ENCODE data around the gene POLE.

Gene POLE

DNA sequence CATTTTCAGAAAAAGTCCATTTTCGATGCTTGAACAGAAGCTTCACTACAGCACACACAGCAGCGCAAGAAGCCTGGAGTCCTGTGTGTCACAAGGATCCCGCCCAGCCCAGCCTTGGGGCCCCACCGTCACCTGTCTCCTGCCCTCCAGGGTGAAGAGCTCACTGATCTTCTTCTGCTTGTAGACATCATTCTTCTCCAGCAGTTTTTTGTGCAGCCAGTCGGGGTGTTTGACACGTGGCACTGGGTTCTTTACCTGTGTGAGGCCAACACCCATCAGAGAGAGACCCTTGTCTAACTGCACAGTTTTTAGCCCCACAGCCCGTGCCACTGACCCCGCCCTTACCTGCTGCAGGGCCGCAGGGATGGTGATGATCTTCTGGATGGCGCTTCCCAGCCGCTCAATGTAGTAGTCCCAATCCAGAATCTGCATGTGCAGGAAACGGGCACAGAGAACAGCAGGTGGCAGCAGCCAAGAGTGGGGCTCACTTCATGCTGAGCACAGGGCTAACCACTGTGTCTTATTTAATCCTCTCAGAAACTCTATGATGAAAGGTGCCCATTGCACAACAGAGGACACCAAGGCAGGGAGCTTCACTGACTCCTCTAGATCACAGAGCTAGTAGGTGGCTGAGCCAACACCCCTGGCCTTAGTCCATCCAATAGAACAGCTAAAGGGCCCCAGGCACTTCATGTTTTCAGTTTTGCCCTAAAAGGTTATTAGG lies 30.0 kb downstream of the POLE start:
- no peak for DNase-seq (ENCODE audit: low spot score)

DNA sequence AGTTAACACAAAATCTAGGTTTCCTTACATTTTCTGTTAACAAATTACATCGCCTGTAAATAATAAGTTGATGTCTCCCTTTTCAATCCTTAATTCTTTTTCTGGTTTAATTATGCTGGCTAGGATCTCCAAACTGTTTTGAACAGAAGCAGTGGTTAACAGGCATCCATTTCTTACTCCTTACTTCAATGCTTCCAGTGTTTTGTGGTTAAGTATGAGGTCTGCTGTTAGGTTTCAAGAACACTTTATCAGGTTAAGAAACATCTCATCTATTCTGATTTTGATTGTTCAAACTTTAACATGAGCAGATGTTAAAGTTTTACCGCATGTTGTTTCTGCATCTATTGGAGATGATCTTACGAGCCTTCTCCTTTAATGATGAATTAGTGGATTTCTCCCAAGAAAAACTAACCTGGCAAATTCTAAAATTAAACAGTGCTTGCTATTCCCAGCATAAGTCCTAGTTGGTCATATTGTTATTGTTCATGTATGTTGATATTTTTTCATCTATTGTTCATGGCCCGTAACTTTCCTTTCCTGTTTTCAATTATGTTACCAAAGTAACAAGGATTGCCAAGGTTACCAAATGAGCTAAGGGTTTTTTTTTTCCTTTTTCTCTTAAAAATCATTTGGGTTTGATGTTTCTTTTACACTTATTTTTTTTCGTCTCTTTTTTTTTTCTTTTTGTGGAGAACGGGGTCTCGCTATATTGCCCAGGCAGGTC lies 33.4 kb downstream of the POLE start:
- no peak for DNase-seq (ENCODE audit: low spot score)

- no peak for DNase-seq (ENCODE audit: low spot score)
Measured at GRCh38 chr12:132651444-132652100, 35.6 kb downstream of the POLE start.

DNA sequence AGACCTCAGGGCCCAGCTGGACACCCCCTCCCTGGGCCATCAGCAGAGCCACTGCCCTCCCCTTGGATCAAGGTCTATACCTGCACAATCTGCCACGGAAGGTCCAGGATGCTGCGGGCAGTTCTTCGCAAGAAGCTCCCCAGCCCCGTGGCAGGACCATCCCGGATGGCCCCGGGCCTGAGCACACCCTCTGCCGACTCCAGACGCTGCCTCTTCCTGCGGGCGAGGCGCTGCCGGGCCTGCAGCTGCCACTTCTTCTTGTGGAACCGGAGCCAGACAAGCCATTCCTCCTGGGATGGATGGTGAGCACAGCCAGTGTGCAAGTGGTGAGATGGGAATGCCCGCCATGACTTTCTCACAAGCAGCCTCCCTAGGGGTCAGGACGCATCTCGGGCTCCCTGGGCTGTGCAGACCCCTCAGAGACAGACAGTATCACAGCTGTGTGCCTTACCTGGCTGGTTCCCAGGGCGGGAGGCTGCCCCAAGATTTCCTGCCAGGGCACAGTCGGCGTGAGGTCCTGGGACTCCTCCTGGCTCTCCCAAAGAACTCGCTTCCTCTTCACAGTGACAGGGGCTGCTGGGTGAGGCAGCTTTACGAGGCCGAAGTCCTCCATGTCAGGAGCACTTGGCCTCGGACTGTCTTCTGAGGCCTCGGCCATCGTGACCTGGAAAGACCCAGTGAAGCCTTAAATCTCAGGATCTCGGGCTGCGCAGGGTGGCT lies 37.8 kb downstream of the POLE start:
- DNase-seq (ENCODE audit: low spot score) = no peak

DNA sequence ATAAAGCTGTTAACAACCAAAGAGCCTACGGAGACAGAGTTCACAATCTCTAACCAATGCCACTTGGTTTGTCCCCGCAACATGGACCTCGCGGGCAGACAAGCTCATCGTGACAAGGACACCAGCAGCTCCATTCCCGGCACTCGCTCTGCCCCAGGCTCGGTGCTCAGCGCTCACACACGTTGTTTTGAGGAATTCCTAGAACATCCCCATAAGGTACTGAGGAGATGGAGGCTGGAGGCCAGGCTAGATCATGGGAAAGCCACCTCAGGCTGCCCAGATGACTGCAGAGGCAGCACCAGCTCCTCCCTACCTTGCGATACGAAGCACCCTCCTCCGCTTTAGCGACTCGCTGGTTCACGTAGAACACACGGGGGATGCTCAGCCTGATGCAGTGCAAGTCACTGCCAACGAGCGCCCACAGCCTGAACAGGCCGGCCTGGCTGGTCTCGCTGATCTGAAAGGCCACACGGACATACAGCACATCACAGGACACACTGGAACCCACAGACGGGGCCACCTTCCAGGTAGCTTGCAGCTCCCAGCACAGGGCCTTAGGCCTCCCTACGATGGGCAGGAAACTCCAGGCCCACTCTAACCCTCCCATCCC lies 38.4 kb downstream of the POLE start:
- DNase-seq (ENCODE audit: low spot score) = no peak

- no peak for DNase-seq (ENCODE audit: low spot score)
Measured at GRCh38 chr12:132647858-132648257, 39.3 kb downstream of the POLE start.

- DNase-seq (ENCODE audit: low spot score) = no peak
Measured at GRCh38 chr12:132646850-132647249, 40.3 kb downstream of the POLE start.

- no peak for DNase-seq (ENCODE audit: low spot score)
Measured at GRCh38 chr12:132642846-132643835, 44.0 kb downstream of the POLE start.

GRCh38 chr12:132641811-132642650 lies 45.1 kb downstream of the POLE start:
- DNase-seq (ENCODE audit: low spot score) = no peak

- DNase-seq (ENCODE audit: low spot score) = no peak
Measured at GRCh38 chr12:132640936-132641335, 46.2 kb downstream of the POLE start.

DNA sequence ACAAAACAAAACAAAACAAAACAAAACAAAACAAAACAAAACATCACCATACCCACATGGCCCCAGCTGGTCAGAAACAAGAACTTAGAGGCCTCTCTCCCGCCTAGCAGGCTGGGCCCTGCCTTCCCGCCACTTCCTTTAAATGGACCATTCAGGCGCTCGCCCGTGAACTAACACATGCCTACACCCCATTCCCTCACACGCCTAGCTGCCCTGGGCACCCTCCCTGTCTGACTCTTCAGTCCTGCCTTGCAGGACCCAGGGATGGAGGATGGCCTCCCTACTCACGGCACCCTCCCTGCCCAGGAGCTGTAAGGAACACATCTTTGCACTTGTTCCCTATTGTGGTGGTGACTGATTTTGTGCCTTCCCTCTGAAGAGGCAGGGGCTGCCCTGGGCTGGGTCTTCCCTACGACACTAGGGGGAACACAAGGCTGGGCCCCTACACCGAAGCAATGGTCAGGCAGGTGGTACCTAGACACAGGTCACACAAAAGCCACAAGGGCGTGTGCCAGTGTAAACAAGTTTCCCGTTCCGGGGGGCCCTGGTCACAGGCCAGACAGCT lies 47.1 kb downstream of the POLE start:
- DNase-seq (ENCODE audit: low spot score) = no peak

DNA sequence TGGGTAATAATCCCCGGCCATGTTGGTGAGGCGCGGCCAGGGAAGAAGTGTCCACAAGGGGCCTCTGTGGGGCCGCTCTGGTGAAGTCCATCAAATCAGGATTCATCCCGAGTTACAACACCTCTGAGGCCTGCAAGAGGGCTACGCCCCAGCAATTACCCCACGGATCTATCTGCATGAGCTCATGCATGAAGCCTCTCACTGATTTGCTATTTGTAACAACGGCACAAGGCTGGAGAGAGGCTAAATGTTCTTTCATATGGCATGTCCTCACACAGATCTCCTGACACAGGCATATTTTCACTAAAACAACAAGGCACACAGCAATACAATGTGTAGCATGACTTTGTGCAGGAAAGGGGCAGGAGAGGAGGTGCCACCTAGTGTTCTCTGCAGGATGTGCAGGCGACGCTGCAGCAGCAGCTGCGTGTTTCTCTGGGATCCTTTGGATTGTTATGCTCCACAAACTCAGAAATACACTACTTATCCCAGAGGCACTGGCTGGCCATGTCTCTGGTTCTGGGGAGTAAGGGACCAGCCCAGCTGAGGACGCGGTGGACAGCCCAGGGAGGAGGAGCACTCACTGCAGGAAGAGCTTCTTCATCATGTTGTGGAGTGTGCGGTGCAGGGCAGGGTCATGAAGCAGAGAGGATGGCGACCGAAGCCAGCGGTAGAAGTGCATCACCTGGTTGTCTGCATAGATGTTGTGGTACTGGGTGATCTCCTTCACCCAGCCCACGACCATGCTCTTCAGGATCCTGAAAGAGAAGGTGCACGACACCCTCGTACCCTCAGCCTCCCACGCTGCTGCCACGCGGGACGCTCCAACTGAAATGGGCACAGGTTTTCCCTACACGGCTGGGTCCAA lies 48.4 kb downstream of the POLE start:
- DNase-seq (ENCODE audit: low spot score) = peak; percentile 55

DNA sequence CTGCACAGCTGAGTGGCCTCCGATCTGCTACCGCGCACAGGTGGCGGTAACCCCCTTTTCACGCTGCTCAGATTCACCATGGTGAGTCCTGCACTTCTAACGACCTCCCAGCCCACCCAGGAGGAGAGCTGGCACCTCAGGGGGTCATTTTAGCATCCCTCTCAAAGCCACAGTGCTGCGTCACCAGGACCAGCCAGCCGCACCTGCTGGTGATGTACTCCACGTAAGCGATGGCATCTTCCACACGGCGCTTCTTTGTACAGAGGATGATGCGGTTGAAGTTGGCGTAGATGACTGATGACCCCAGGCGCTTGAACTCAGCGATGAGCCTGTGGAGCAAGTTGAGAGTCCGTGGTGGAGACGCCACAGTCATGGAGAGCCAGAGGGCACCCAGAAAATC lies 49.3 kb downstream of the POLE start:
- no peak for DNase-seq (ENCODE audit: low spot score)

- no peak for DNase-seq (ENCODE audit: low spot score)
Measured at GRCh38 chr12:132635076-132635955, 51.8 kb downstream of the POLE start.

DNA sequence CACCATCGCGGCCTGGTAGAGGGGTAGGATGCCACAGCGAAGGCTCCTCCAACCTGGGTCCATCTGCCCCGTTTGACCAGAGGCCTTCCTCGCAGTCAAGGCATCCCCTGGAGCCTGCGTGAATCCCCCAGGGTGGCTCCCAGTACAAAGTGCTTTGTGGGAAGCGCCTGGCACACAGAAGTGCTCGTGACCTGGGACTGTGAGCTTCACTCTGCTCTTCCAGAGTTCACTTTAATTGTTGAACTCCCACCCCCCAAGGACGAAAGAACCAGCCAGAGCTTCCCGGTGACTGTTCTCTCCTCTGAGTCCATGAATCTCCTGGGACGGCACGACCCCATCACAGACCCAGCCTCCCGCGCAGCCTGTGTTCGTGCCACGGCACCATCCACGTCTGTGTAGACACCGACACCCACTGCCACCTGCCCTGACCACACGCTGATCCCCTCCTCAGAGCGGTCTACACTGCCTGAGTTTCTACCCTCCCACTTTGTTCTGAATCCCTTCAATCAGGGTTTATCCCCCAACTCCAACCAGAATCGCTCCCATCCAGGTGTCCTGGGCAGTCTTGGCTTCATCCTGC lies 52.6 kb downstream of the POLE start:
- no peak for DNase-seq (ENCODE audit: low spot score)

- no peak for DNase-seq (ENCODE audit: low spot score)
Measured at GRCh38 chr12:132633901-132634300, 53.2 kb downstream of the POLE start.

DNA sequence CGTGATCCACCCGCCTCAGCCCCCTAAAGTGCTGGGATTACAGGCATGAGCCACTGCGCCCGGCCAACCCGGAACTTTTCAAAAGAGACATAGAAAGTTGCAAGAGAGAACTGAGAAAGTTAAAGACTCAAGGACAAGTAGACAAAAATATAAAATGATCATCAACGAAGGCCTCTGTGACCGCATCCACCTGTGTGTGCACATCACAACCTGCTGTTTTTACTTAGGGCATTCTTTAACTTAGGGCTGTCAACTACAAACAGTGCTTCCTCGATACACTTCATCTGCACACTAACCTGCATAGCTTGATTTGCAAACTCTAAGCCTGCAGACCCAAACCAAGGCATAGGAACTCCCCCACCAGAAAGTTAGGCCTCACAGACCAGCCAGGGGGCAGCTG lies 53.7 kb downstream of the POLE start:
- no peak for DNase-seq (ENCODE audit: low spot score)
